A549 treated with AZD2906 at 1 μM for 4 hours (cell line): ENCODE results near the gene SPANXN1. TPM values are rescaled to one million over a fixed set of nuclear protein-coding genes. Genes with fewer than 3 reads are reported as not detected.

Experiments
- total RNA-seq: library from RNA; stranded (reverse); fragments of 200-300 nt; extraction: Qiagen RNA extraction; gene quantifications from 5 replicates; pipeline ENCODE4 v1.2.3, GENCODE V29; 2022

Gene SPANXN1, protein sequence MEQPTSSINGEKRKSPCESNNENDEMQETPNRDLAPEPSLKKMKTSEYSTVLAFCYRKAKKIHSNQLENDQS
- total RNA-seq: not detected in 5 replicates

DNA sequence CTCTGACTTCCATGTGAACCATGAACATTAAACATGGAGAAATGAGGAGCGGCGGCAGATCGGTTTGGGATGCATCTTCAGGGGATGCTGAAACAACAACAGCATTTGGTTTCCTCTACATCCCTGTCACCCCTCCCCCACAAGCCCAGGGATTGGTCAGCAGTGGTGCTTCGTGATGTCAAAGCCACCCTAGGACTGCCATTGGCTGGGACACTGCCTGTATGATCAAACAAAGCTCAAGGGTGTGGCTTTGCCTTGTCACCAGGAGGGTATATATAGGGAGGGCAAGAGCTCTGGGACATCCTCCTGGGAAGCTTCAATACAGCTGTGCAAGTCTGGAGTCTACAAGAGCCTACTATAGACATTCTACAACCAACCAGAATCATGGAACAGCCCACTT lies at the start of gene SPANXN1:
SPANXN1 (plus strand) TSS at position 301 of the 400 bp plus-strand sequence; CDS start at position 385, 84 bp downstream.

